Activated CD8-positive, alpha-beta T cell treated with anti-CD3 and anti-CD28 coated beads for 36 hours (primary cell): Measurements from ENCODE around the gene CIPC. TPM values are rescaled to one million over a fixed set of nuclear protein-coding genes. Genes with fewer than 3 reads are reported as not detected.

Experiments
- ATAC-seq: fragments of 200-7000 bp; cut with Tn5 transposase; one replicate; pipeline ENCODE4 v1.10.0; 2021; ENCODE audit warnings: mild to moderate bottlenecking, moderate library complexity
- CTCF ChIA-PET: fragments of 350-600 bp; sonication (Branson Sonifier 250); formaldehyde crosslinking; loops from one replicate; lab custom pipeline; 2021; ENCODE audit warnings: antibody characterized with exemption; lab: Charles Lee
- POLR2A ChIA-PET: fragments of 350-600 bp; sonication (Branson Sonifier 250); formaldehyde crosslinking; loops from one replicate; lab custom pipeline; 2021; ENCODE audit warnings: antibody characterized with exemption; lab: Charles Lee
- DNase-seq: peaks from one replicate; pipeline ENCODE4 v3.0.0-alpha.2; 2020
- H3K27ac Mint-ChIP-seq: one replicate; pipeline ENCODE4 v1.8.0; 2021; ENCODE audit warnings: mild to moderate bottlenecking, mixed read lengths
- H3K27me3 Mint-ChIP-seq: one replicate; pipeline ENCODE4 v1.8.0; 2021; ENCODE audit warnings: mixed read lengths
- H3K36me3 Mint-ChIP-seq: one replicate; pipeline ENCODE4 v1.8.0; 2021; ENCODE audit warnings: low read depth, mixed read lengths
- H3K4me1 Mint-ChIP-seq: one replicate; pipeline ENCODE4 v1.8.0; 2021; ENCODE audit warnings: low read depth, mixed read lengths
- H3K4me3 Mint-ChIP-seq: one replicate; pipeline ENCODE4 v1.8.0; 2021; ENCODE audit warnings: mild to moderate bottlenecking, moderate library complexity, mixed read lengths
- H3K9me3 Mint-ChIP-seq: one replicate; pipeline ENCODE4 v1.8.0; 2021; ENCODE audit warnings: mixed read lengths
- intact Hi-C: fragments of 100-400 bp; cut with micrococcal nuclease; formaldehyde crosslinking; loops from one replicate; pipeline ENCODE4 v1.10.0; 2022
- total RNA-seq, 2 experiments: library from RNA; stranded (reverse); gene quantifications; one replicate each; pipeline ENCODE4 v1.2.3, GENCODE V29; 2021
- TF ChIP-seq, protein P1 (sequence below): fragments of 200-600 bp; IDR thresholded peaks from one replicate; pipeline ENCODE4 v1.8.0; 2022; ENCODE audit warnings: antibody characterized with exemption, mild to moderate bottlenecking

The CIPC gene
- total RNA-seq, 2 experiments from 2014 or later: 8.8 to 9.6 TPM

DNA sequence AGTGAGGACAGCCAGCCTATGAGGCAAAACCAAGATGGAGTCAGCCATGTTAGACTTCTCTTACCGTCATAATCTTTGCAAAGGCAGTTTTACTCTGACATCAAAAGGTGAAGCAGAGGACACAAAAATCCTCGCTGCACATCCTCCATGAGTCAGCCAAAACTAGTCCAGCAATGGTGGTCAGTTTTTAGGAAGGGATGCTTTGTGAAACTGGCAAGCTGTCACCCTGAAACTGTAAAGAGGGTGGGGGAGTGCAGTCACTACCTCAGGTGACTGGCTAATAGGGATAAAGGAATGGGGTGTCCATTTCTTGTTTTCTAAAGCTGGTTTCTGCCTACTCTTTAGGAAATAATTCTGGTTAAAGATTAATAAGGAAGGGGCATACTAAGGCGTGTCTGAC lies 5.4 kb upstream of the CIPC start:
- peaks cover 6% of the 10 kb centered on the region for H3K36me3 Mint-ChIP-seq
- TF ChIP-seq, protein P1, sequence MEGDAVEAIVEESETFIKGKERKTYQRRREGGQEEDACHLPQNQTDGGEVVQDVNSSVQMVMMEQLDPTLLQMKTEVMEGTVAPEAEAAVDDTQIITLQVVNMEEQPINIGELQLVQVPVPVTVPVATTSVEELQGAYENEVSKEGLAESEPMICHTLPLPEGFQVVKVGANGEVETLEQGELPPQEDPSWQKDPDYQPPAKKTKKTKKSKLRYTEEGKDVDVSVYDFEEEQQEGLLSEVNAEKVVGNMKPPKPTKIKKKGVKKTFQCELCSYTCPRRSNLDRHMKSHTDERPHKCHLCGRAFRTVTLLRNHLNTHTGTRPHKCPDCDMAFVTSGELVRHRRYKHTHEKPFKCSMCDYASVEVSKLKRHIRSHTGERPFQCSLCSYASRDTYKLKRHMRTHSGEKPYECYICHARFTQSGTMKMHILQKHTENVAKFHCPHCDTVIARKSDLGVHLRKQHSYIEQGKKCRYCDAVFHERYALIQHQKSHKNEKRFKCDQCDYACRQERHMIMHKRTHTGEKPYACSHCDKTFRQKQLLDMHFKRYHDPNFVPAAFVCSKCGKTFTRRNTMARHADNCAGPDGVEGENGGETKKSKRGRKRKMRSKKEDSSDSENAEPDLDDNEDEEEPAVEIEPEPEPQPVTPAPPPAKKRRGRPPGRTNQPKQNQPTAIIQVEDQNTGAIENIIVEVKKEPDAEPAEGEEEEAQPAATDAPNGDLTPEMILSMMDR: no peak
- H3K4me3 Mint-ChIP-seq: no peak overlapping the region
- no peak for DNase-seq
- H3K27ac Mint-ChIP-seq: no peak overlapping the region
- H3K9me3 Mint-ChIP-seq: peaks cover 11% of the 10 kb centered on the region
- CTCF ChIA-PET: interaction anchor here (1.7 to 11.1 kb wide), 4 partner anchors 9 to 219 kb away, joined by 7 to 111 read pairs (median 80); no protein-coding TSS in a partner anchor
- H3K27me3 Mint-ChIP-seq: no peaks in the 10 kb centered on the region
- intact Hi-C loops: no loop called here
- peaks cover 19% of the 10 kb centered on the region for H3K4me1 Mint-ChIP-seq
- POLR2A ChIA-PET: interaction anchor here (1.0 kb wide), 1 partner anchor 21 kb away, joined by 3 read pairs; no protein-coding TSS in a partner anchor
- ATAC-seq: no peak

DNA sequence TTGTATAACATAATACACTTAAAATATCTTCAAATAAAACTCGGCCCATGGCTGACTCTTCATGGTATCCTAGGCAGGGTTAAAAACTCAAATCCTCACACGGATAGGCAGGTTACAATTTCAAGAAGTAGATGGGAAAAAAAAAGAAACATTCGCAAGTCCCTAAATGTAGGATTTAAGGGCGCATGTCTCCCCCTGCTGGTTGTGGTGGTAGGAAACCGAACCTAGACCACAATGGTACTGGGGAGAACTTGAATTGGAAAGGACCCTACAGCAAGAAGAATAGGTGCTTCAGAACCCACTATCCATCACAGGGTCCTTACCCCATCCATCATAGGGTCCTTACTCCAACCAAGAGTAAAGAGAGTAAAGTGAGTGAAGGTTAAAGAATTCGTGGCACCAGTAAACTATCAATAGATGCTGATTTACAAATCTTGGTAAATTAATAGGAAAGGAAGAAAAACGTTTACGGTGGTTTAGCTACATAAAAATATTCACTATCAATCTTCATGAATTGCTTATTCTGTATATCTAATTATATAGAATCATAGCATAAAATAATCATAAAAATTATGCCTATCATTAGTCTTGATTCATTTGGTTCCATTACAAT lies 3.3 kb upstream of the CIPC start:
- POLR2A ChIA-PET: interaction anchor here (0.7 kb wide), 1 partner anchor 21 kb away, joined by 3 read pairs; no protein-coding TSS in a partner anchor
- H3K4me3 Mint-ChIP-seq: no peak overlapping the region

DNA sequence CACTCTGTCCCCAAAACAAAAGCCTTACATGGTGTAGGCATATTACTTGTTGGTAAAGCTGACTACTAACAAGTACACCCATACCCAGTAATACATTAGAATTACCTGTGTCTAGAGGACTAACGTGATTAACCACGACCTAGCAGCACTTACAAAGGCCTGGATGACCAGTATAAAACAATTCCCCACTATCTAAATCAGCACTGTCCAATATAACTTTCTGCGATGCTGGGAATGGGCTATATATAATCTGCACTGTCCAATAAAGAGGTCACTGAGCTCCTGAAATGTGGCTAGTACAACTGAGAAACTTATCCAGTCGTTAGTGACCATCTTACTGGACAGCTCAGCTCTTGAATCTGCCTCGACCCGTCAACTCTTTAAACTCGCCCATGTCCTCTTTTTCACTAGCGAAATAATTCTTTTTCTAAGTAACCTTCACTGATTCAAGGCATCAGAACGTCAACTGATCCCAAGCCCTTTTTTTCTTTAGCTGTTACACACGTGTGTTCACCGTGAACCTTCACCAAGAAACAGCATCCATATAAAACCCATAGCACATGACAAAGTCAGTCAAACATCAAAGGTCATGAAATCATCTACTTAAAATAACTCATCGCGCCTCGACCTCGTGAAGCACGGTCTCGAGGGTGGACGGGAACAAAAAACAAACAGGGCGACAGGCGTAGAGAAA lies 905 bp upstream of the CIPC start:
- H3K9me3 Mint-ChIP-seq: no peaks in the 10 kb centered on the region
- no peaks in the 10 kb centered on the region for H3K27me3 Mint-ChIP-seq
- CTCF ChIA-PET: interaction anchor here (0.8 to 11.1 kb wide), 9 partner anchors 13 to 387 kb away, joined by 3 to 111 read pairs (median 4); no protein-coding TSS in a partner anchor
- ATAC-seq: no peak
- intact Hi-C loops: no loop called here
- peak overlapping the region; percentile 93 for H3K4me3 Mint-ChIP-seq
- H3K4me1 Mint-ChIP-seq: peaks cover 35% of the 10 kb centered on the region
- peak overlapping the region; percentile 99 for H3K27ac Mint-ChIP-seq
- POLR2A ChIA-PET: interaction anchor here (0.6 to 1.8 kb wide), 9 partner anchors 8 to 229 kb away, joined by 3 to 6 read pairs (median 3); no protein-coding TSS in a partner anchor
- no peak for DNase-seq
- TF ChIP-seq, protein P1: no peak
- H3K36me3 Mint-ChIP-seq: peaks cover 2% of the 10 kb centered on the region

More for the DNA sequence above, 3.3 kb upstream of the CIPC start:
- CTCF ChIA-PET: interaction anchor here (0.6 to 11.1 kb wide), 27 partner anchors 11 to 373 kb away, joined by 3 to 111 read pairs (median 4); no protein-coding TSS in a partner anchor
- Mint-ChIP-seq H3K4me1 (peaks cover 30% of the 10 kb centered on the region), H3K27me3 (no peaks in the 10 kb centered on the region), H3K27ac (no peak overlapping the region), H3K9me3 (peaks cover 11% of the 10 kb centered on the region), H3K36me3 (peaks cover 6% of the 10 kb centered on the region)
- TF ChIP-seq, protein P1: peak; percentile 84
- intact Hi-C loops: no loop called here
- ATAC-seq: no peak
- peak; percentile 88 for DNase-seq

DNA sequence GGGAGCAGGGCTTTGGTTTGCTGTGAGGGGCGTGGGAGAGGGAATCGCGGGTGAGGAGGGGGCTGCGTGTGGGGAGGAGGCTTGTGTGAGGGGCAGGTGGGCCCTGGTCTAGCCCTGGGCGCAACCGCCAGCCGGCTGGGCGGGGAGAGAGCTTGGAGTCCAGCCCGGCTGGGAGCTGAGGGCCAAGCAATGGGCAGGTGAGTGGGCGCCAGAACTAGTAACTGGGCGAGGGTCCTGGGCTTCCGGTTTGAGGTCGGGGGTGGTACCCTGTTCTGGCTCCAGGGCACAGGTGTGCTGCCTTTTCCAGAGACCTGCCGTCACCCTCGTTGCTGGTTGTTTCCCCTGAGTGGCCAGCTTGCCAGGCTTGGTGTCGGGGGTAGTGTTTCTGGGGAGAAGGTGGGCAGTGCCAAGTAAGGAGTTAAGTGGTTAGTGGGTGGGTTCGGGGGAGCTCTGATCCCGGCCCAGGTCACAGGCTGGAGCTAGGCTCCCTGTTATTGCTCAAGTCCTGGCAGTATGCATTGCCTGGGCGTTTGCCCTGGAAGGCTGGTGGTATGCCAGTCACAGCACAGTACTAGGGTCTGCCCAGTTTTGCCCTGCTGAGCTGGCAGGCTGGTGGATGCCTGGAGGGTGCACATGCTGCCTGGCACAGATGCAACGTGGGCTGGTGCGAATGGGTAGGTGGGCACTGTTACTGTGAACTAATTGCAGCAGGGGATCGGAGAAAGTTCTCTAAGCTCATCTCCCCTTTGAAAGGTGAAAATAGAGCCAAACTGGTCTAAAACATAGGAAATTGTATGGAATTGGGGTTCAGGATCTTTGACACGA lies 683 bp downstream of the CIPC start:
- Mint-ChIP-seq H3K4me1 (peaks cover 35% of the 10 kb centered on the region), H3K4me3 (peak overlapping the region; percentile 93), H3K9me3 (no peaks in the 10 kb centered on the region), H3K27me3 (no peaks in the 10 kb centered on the region), H3K27ac (peak overlapping the region; percentile 99), H3K36me3 (peaks cover 2% of the 10 kb centered on the region)
- peak; percentile 39 for DNase-seq
- no peak for ATAC-seq
- intact Hi-C loops: no loop called here
- TF ChIP-seq, protein P1: no peak
- ChIA-PET CTCF (interaction anchor here (0.6 to 11.1 kb wide), 12 partner anchors 10 to 389 kb away, joined by 3 to 93 read pairs (median 4); partner anchors contain the start of genes GSTZ1 and POMT2), POLR2A (interaction anchor here (1.0 to 2.4 kb wide), 5 partner anchors 10 to 120 kb away, joined by 3 to 10 read pairs (median 5); no protein-coding TSS in a partner anchor)
